GM12874 (cell line): Measurements from ENCODE around the gene PANK3.

ENCODE experiments used
- TF ChIP-seq, protein P1 (sequence below): IDR thresholded peaks from 2 replicates; pipeline ENCODE4 v1.5.1; 2011; ENCODE audit warnings: low read depth, mild to moderate bottlenecking, control low read depth, low read length, moderate library complexity; ENCODE audit not compliant: insufficient read depth

The PANK3 gene

DNA sequence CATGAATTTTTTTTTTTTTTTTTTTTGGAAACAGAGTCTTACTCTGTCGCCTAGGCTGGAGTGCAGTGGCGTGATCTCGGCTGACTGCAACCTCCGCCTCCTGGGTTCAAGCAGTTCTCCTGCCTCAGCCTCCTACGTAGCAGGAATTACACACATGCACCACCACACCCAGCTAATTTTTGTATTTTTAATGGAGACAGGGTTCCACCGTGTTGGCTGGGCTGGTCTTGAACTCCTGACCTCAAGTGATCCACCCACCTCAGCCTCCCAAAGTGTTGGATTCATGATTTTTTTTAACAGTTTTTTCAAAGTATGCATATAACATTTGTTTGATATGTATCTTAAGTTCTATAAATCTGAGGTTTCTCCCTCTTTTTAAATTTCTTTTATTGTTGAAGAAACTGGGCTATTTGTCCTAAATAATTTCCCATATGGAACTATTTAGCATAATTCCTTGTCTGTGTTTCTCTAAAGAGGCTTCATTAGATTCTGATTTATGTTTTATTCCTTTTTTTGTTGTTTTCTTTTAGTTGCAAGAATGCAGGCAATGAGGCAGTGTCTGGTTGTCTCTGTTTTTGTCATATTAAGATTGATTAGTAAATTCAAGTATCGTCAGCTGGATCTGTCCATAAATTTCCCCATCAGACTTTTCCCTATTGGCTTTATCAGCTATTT, 76.5 kb downstream of the PANK3 start:
- TF ChIP-seq, protein P1, sequence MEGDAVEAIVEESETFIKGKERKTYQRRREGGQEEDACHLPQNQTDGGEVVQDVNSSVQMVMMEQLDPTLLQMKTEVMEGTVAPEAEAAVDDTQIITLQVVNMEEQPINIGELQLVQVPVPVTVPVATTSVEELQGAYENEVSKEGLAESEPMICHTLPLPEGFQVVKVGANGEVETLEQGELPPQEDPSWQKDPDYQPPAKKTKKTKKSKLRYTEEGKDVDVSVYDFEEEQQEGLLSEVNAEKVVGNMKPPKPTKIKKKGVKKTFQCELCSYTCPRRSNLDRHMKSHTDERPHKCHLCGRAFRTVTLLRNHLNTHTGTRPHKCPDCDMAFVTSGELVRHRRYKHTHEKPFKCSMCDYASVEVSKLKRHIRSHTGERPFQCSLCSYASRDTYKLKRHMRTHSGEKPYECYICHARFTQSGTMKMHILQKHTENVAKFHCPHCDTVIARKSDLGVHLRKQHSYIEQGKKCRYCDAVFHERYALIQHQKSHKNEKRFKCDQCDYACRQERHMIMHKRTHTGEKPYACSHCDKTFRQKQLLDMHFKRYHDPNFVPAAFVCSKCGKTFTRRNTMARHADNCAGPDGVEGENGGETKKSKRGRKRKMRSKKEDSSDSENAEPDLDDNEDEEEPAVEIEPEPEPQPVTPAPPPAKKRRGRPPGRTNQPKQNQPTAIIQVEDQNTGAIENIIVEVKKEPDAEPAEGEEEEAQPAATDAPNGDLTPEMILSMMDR: no peak
